Mesothelial cell of epicardium (in vitro differentiated cells): ENCODE measurements around the gene FABP1. TPM values are rescaled to one million over a fixed set of nuclear protein-coding genes. Genes with fewer than 3 reads are reported as not detected.

Source experiments
- DNase-seq, 2 experiments: peaks; one replicate each; pipeline ENCODE4 v3.0.0; 2021; ENCODE audit warnings: low spot score in 2 of 2; ENCODE audit not compliant: unreplicated experiment in 2 of 2
- H3K27ac Mint-ChIP-seq: 2 replicates; pipeline ENCODE4 v1.8.0; 2021; ENCODE audit warnings: mixed read lengths
- H3K27me3 Mint-ChIP-seq: 2 replicates; pipeline ENCODE4 v1.8.0; 2021; ENCODE audit warnings: low read depth, mixed read lengths
- H3K36me3 Mint-ChIP-seq: 2 replicates; pipeline ENCODE4 v1.8.0; 2021; ENCODE audit warnings: mixed read lengths
- H3K4me1 Mint-ChIP-seq: 2 replicates; pipeline ENCODE4 v1.8.0; 2021; ENCODE audit warnings: mixed read lengths
- H3K4me3 Mint-ChIP-seq: 2 replicates; pipeline ENCODE4 v1.8.0; 2021; ENCODE audit warnings: mild to moderate bottlenecking, moderate library complexity, mixed read lengths
- H3K9me3 Mint-ChIP-seq: 2 replicates; pipeline ENCODE4 v1.8.0; 2021; ENCODE audit warnings: mixed read lengths
- total RNA-seq: library from RNA; stranded (reverse); gene quantifications from 3 replicates; pipeline ENCODE4 v1.2.1, GENCODE V29; 2021
- TF ChIP-seq, protein P1 (sequence below): fragments of 200-600 bp; sonication (generic); IDR thresholded peaks from one replicate; pipeline ENCODE4 v1.5.0; 2021; ENCODE audit warnings: antibody characterized with exemption; ENCODE audit not compliant: unreplicated experiment

FABP1 gene
- total RNA-seq, 1 donor from 2014 or later, result 1.0 TPM

DNA sequence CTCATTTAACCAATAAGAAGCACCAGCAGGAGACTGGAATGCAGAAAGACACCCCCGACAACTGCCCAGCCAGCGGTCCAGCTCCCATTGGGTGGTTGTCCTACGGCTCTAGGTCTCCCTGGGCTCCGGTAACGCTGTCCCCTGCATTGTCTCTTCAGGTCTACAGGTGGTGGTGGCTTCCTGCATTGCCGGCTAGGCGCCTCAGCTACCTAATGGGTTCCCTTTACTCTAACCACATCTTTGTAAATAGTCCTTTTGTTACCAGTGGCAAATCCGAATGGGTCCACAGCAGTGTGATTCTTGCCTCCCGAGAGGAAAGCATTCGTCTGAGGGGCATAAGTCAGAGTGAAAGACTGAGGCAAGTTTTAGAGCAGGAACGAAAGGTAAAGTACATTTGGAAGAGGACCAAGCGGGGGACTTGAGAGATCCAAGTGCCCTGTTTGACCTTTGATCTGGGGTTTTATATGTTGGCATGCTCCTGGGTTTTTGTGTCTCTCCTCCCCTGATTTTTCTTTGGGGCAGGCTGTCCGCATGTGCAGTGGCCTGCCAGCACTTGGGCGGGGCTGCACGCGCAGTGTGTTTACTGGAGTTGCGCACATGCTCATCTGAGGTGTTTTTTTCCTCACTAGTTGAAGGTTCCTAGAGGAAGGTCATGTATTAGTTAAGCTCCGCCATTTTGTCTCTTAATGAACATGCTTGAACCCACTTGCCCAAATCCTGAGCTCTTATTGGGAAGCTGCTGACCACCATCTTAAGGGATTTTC lies 11.0 kb downstream of the FABP1 start:
- no peak for DNase-seq
- H3K4me3 Mint-ChIP-seq, result no peak overlapping the region
- H3K27ac Mint-ChIP-seq, result no peak overlapping the region
- no peaks in the 10 kb centered on the region for H3K36me3 Mint-ChIP-seq
- H3K4me1 Mint-ChIP-seq, result peaks cover 4% of the 10 kb centered on the region
- H3K9me3 Mint-ChIP-seq, result no peaks in the 10 kb centered on the region
- TF ChIP-seq, protein P1, sequence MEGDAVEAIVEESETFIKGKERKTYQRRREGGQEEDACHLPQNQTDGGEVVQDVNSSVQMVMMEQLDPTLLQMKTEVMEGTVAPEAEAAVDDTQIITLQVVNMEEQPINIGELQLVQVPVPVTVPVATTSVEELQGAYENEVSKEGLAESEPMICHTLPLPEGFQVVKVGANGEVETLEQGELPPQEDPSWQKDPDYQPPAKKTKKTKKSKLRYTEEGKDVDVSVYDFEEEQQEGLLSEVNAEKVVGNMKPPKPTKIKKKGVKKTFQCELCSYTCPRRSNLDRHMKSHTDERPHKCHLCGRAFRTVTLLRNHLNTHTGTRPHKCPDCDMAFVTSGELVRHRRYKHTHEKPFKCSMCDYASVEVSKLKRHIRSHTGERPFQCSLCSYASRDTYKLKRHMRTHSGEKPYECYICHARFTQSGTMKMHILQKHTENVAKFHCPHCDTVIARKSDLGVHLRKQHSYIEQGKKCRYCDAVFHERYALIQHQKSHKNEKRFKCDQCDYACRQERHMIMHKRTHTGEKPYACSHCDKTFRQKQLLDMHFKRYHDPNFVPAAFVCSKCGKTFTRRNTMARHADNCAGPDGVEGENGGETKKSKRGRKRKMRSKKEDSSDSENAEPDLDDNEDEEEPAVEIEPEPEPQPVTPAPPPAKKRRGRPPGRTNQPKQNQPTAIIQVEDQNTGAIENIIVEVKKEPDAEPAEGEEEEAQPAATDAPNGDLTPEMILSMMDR, result no peak
- peaks cover 38% of the 10 kb centered on the region for H3K27me3 Mint-ChIP-seq

DNA sequence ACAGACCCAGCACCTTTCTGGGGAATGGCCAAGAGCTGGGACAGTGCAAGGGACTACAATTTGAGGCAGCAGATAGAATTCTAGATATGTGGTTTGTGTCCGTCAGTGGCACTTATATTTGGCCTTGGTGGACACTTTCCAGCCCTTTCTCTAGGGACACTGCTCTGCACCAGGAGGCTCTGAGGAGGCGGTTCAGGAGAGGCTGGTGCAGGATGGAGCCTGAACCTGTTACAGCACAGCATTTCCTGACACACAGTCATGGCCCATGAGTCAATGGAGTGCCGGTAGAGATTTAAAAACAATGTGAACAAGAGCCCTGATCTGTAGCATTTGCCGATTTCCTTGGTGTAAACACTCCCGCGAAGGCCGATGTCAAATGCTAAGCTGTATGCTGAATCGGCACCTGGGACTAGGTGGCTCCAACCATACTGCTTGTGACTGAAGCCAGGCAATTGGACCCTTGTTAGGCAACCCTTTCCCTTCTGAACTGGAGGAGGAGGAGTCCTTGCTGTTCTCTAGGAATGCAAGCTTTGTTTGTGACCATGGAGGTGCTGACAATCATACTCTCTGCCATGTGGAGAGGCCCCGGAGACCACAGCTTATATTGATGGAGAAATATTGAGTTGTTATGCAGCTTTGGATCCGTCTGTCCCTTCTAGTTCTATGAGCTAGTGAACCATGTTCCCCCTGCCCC lies 11.9 kb downstream of the FABP1 start:
- Mint-ChIP-seq H3K27me3 (peaks cover 33% of the 10 kb centered on the region), H3K4me3 (no peak overlapping the region), H3K4me1 (peaks cover 4% of the 10 kb centered on the region), H3K27ac (no peak overlapping the region), H3K36me3 (no peaks in the 10 kb centered on the region), H3K9me3 (no peaks in the 10 kb centered on the region)
- DNase-seq, result no peak
- TF ChIP-seq, protein P1, result no peak

DNA sequence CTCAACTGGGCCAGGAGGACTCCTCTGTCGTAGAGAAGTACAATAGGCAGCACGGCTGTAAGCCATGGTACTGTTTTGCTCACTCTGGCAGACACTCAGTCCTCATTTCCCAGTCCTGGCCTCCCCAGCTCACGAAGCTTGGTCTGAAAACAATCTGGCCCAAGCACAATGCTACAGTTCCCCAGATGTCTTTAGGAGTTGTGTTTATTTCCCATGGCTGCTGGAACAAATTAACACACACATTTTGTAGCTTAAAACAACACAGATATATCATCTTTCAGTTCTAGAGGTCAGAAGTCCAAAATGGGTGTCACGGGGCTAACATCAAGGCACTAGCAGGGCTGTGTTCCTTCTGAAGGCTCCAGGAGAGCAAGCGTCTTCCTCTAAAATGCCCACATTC lies 13.0 kb downstream of the FABP1 start:
- Mint-ChIP-seq H3K4me3 (no peak overlapping the region), H3K27ac (no peak overlapping the region), H3K4me1 (peaks cover 4% of the 10 kb centered on the region), H3K9me3 (no peaks in the 10 kb centered on the region), H3K36me3 (no peaks in the 10 kb centered on the region), H3K27me3 (peaks cover 31% of the 10 kb centered on the region)
- no peak for DNase-seq
- TF ChIP-seq, protein P1, result no peak

DNA sequence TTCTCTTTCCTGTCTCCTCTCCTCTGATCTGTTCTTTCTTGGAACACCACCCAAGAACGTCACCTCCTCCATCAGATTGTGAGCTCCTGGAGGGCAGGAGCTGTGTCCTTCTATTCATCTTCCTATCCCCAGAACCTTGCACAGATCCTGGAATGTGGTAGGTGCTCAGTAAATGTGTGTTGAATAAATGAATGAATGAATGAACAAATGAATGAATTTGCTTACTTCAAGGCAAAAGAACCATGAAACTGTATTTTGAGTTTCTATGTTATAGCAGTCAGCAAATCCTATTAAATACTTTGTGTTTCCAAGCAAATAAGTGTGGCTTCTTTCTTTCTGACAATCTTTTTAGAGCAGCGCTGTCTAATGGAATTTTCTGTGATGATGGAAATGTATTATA lies 14.8 kb downstream of the FABP1 start:
- H3K36me3 Mint-ChIP-seq, result no peaks in the 10 kb centered on the region
- H3K27me3 Mint-ChIP-seq, result peaks cover 23% of the 10 kb centered on the region
- no peak for DNase-seq
- H3K9me3 Mint-ChIP-seq, result no peaks in the 10 kb centered on the region
- no peak overlapping the region for H3K27ac Mint-ChIP-seq
- no peak overlapping the region for H3K4me3 Mint-ChIP-seq
- peaks cover 4% of the 10 kb centered on the region for H3K4me1 Mint-ChIP-seq
- TF ChIP-seq, protein P1, result no peak

DNA sequence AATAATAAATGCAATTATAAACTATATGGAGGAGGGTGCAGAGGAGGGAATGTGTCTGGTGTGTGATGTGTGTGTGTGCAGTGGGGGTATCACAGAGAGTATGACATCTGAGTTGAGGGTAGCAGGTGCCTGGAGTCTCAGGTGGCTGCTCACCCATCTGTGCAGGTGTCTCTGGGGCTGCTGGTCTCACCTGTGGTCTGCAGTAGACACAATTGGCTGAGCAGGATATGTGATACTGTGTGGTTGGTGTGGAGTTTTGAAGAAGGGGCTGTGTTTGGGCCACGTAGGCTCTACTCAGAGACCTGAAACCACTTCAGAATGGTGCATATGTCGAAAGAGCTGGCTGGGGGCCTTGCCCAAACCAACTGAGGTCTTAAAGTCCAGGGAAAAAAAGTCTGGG lies 17.0 kb downstream of the FABP1 start:
- H3K4me1 Mint-ChIP-seq, result peaks cover 4% of the 10 kb centered on the region
- no peak overlapping the region for H3K27ac Mint-ChIP-seq
- H3K9me3 Mint-ChIP-seq, result no peaks in the 10 kb centered on the region
- TF ChIP-seq, protein P1, result no peak
- H3K4me3 Mint-ChIP-seq, result no peak overlapping the region
- no peaks in the 10 kb centered on the region for H3K36me3 Mint-ChIP-seq
- DNase-seq, result no peak
- peaks cover 10% of the 10 kb centered on the region for H3K27me3 Mint-ChIP-seq
